HG03064 (cell line): ENCODE measurements around the gene PDE4D.
"Not testable (repeated sequence)": the region's sequence is repeated elsewhere in the genome, so short reads cannot be mapped to it uniquely, and the experiment has no call there.

Source experiments
- ATAC-seq: cut with Tn5 transposase; IDR thresholded peaks from one replicate; pipeline ENCODE4 v1.9.1; 2021; ENCODE audit warnings: low read depth; ENCODE audit not compliant: unreplicated experiment

The PDE4D gene

GRCh38 chr5:59748036-59748663, 145.4 kb downstream of the PDE4D start:
- not testable (repeated sequence) for ATAC-seq

- no peak for ATAC-seq
These were observed 147.2 kb downstream of the PDE4D start for GRCh38 chr5:59746241-59746765.

GRCh38 chr5:59745415-59745863, 148.1 kb downstream of the PDE4D start:
- ATAC-seq = no peak

GRCh38 chr5:59744531-59744992, 149.0 kb downstream of the PDE4D start:
- no peak for ATAC-seq

- no peak for ATAC-seq
These were observed 151.9 kb downstream of the PDE4D start for GRCh38 chr5:59741599-59741998.

- no peak for ATAC-seq
These were observed 155.5 kb downstream of the PDE4D start for GRCh38 chr5:59738024-59738423.

GRCh38 chr5:59732806-59733205, 160.7 kb downstream of the PDE4D start:
- no peak for ATAC-seq

GRCh38 chr5:59732301-59732700, 161.2 kb downstream of the PDE4D start:
- no peak for ATAC-seq

- ATAC-seq = no peak
These were observed 161.7 kb downstream of the PDE4D start for GRCh38 chr5:59731809-59732208.

- ATAC-seq = no peak
These were observed 163.7 kb downstream of the PDE4D start for GRCh38 chr5:59729820-59730219.

GRCh38 chr5:59729357-59729756, 164.2 kb downstream of the PDE4D start:
- no peak for ATAC-seq

- ATAC-seq = no peak
These were observed 165.2 kb downstream of the PDE4D start for GRCh38 chr5:59728356-59728755.

GRCh38 chr5:59727186-59727585, 166.3 kb downstream of the PDE4D start:
- no peak for ATAC-seq

- ATAC-seq = no peak
These were observed 168.1 kb downstream of the PDE4D start for GRCh38 chr5:59725392-59725767.

GRCh38 chr5:59724482-59725391, 168.8 kb downstream of the PDE4D start:
- ATAC-seq = no peak

- ATAC-seq = no peak
These were observed 170.7 kb downstream of the PDE4D start for GRCh38 chr5:59722874-59723273.

GRCh38 chr5:59721741-59722140, 171.8 kb downstream of the PDE4D start:
- no peak for ATAC-seq

- no peak for ATAC-seq
These were observed 173.5 kb downstream of the PDE4D start for GRCh38 chr5:59720063-59720462.

GRCh38 chr5:59716966-59717500, 176.5 kb downstream of the PDE4D start:
- ATAC-seq = no peak

GRCh38 chr5:59716029-59716428, 177.5 kb downstream of the PDE4D start:
- ATAC-seq = no peak

- ATAC-seq = no peak
These were observed 178.3 kb downstream of the PDE4D start for GRCh38 chr5:59715228-59715627.
